ENCODE data around the gene P4HA3.
A peak's percentile ranks its signal among the peaks of the same experiment; 100 is the strongest.

P4HA3 gene

DNA sequence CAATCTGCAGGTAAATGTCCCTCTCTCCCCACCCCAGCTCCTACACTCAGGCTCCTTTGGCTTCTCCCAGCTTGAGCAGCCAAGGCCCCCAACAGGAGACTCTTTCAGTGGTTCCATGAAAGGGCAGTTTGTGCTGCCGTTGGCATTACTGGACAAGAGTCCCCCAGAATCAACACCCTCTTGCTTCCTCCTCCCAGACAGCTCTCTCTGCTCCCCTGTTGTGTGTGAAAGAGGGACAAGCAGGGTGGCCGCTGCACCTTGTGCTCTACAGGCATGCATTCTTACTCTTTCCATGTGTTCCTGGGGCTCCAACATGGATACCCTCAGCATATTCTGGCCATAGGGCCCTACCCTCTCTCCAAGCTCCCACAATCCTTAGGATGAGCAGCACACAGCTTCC lies 48.7 kb downstream of the P4HA3 start:
- no peak for DNase-seq

DNA sequence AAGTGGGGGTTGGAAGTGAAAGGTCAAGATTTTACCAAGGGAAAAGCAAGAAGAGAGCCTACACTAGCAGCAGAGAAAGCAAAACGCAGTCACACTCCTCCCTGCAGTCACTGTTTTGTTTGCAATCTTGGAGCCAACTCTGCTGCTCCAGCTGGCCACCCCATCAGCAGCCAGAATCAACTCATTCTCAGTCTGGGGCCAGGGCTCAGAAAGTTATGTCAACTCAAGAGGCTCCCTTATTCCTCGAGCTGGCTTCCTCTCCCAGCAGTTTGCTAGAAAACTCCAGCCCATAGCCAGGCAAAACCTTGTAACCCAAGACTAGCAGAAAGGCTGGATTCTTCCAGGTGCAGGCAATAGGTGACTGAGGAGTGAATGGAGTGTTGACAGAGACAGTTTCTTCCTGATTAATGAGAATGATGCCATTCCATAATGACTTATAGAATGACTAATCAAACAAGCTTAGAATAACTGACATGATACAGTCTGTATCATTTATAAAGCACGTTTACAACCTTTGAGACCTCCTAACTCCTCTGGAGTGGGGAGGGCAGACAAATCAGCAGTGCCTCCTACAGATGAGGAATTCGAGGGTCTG lies 53.4 kb downstream of the P4HA3 start:
- DNase-seq: no peak

- no peak for DNase-seq
Measured at GRCh38 chr11:74256378-74257133, 54.9 kb downstream of the P4HA3 start.

GRCh38 chr11:74255741-74256375 lies 55.6 kb downstream of the P4HA3 start:
- DNase-seq: peak; percentile 62

DNA sequence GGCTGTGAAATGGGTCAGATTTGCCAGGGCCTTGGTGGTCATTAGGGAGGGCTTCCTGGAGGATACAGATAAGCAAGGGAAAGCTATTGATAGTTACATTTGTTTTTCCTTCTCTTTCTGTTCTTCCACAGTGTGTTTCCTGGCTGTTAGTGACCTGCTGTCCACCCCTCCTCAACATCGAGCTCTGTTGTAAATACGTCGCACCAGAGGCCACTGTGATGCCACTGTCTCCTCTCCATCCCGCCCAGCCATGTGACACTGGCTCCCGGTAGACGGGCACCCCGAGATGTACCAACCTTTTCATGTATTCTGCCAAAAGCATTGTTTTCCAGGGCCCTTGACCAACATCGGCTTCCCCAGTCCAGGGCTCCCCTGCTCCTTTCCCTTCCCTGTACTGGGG lies 58.1 kb downstream of the P4HA3 start:
- DNase-seq: no peak

- DNase-seq: no peak
Measured at GRCh38 chr11:74249496-74249895, 61.9 kb downstream of the P4HA3 start.

- DNase-seq: no peak
Measured at GRCh38 chr11:74248469-74248868, 63.0 kb downstream of the P4HA3 start.

- no peak for DNase-seq
Measured at GRCh38 chr11:74238243-74238642, 73.2 kb downstream of the P4HA3 start.

DNA sequence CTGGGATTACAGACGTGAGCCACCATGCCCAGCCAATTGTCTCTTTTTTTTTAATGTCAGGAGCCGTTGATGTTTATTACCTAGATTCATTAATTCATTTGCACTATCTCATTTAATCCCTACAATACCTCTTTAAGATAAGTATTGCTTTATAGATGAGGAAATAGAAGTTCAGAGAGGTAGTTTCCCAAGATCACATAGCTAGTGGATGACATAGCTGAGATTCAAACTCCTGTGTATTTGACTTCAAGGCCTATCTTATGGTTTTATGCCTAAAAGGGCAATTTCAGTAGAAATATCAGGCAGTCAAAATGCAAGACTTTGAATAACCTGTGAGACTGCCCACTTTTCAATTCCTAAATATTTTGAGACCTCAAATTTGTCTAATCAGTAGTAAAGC lies 73.9 kb downstream of the P4HA3 start:
- DNase-seq: no peak

DNA sequence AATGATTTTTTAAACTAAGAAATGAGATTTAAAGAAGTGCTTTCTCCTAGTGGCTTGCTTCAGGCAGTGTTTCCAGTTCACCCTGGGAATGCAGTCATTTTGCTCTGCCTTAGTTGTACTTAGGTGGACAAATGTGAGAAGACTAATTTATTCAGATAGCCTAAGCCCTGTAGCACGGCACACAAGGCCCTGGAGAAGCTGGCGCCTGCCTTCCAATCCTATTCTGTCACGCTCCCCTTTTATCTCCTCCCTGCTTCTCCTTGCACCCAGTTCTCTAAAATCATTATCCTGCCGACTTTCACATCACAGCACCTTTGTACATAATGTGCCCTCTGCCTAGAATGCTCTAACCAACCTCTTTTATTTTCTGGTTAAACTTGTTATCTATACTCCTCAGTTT lies 76.3 kb downstream of the P4HA3 start:
- no peak for DNase-seq

DNA sequence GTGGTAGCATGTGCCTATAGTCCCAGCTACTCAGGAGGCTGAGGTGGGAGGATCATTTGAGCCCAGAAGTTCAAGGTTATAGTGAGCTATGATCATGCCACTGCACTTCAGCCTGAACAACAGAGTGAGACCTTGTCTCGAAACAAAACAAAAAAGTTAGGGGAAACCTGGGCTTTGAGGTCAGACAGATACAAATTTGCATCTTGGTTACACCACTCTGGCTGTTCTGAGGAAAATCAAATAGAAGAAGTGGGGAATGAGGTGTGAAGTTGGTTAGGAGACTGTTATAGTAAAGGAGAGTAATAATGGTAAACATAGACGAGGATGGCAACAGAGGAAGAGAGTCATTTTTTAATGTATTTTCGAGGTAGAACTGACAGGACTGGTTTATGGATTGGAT lies 77.8 kb downstream of the P4HA3 start:
- no peak for DNase-seq

- DNase-seq: no peak
Measured at GRCh38 chr11:74232311-74232950, 79.0 kb downstream of the P4HA3 start.

DNA sequence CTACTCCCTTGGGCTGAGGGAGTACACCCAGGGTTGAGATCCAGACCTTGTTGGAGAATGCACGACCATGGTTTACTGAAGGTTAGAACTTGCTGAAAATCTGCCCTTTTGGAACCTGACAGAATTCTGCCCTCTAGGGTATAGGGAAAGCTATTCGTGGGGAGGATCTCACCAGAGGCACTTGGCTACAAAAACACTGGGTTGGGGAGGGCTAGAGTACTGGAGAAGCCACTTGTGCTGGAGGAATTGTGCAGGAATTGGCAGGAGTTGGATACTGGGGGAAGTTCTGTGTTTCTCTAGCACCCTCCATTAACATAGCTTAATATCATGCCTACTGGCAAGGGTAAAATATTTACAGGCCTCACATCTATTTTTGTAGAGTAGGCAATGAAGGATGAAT lies 84.5 kb downstream of the P4HA3 start:
- no peak for DNase-seq

DNA sequence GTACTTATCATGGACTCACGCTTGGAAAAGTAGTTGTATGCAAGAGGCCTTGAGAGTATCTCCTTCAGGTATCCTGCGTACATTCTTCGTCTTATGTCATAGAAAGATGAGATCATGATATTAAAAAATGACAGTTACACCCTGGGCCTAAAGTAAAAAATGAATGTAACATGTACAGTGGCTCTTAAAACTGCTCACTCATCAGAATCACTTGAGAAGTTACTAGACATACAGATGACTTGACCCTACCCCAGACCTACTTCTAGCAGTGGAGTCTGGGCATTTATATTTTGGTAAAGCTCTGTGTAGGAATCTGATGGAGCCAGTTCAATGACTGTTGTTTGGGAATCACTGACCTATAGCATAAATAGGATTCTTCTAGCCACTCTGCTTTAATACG lies 85.9 kb downstream of the P4HA3 start:
- no peak for DNase-seq

GRCh38 chr11:74221816-74222215 lies 89.6 kb downstream of the P4HA3 start:
- no peak for DNase-seq

GRCh38 chr11:74220376-74220775 lies 91.1 kb downstream of the P4HA3 start:
- DNase-seq: no peak
